HAP-1 (cell line): ENCODE measurements around the gene NR5A1.
A peak's percentile ranks its signal among the peaks of the same experiment; 100 is the strongest.

Source experiments
- DNase-seq, 2 experiments: peaks; one replicate each; pipeline ENCODE4 v3.0.0-alpha.2; 2016 to 2020; ENCODE audit warnings: low spot score in 2 of 2
- H3K27me3 ChIP-seq: fragments of 250-450 bp; sonication (Bioruptor Pico); 2 replicates; pipeline ENCODE4 v1.5.1; 2020; ENCODE audit warnings: low read depth, mild to moderate bottlenecking, moderate library complexity
- H3K36me3 ChIP-seq: fragments of 250-450 bp; sonication (Bioruptor Pico); replicated peaks from 2 replicates; pipeline ENCODE4 v1.5.1; 2020; ENCODE audit warnings: mild to moderate bottlenecking
- H3K4me1 ChIP-seq: fragments of 250-450 bp; sonication (Bioruptor Pico); 2 replicates; pipeline ENCODE4 v1.5.1; 2020; ENCODE audit warnings: mild to moderate bottlenecking
- H3K4me3 ChIP-seq: fragments of 250-450 bp; sonication (Bioruptor Pico); 2 replicates; pipeline ENCODE4 v1.5.1; 2020; ENCODE audit warnings: mild to moderate bottlenecking, moderate library complexity
- H3K9me3 ChIP-seq: fragments of 250-450 bp; sonication (Bioruptor Pico); 2 replicates; pipeline ENCODE4 v1.5.1; 2020; ENCODE audit warnings: mild to moderate bottlenecking, moderate library complexity
- in situ Hi-C: fragments of 300-500 bp; cut with MboI; formaldehyde crosslinking; loops from 3 replicates; pipeline ENCODE4 v1.14.3; 2020; ENCODE audit warnings: low sequenced_read_pairs, inconsistent platforms, mixed read lengths

NR5A1 gene

GRCh38 chr9:124530246-124530645, 23.0 kb upstream of the NR5A1 start:
- in situ Hi-C loops, result loop anchor here (5.0 kb wide), 1 partner anchor 113 kb away; the partner anchor contains the start of gene PSMB7
- DNase-seq, result no peak
- no peaks in the 10 kb centered on the region for H3K36me3 ChIP-seq
- H3K27me3 ChIP-seq, result no peaks in the 10 kb centered on the region
- H3K4me3 ChIP-seq, result no peak overlapping the region
- no peaks in the 10 kb centered on the region for H3K9me3 ChIP-seq
- H3K4me1 ChIP-seq, result no peaks in the 10 kb centered on the region

GRCh38 chr9:124527781-124528180, 20.6 kb upstream of the NR5A1 start:
- Histone ChIP-seq H3K4me3 (no peak overlapping the region), H3K27me3 (no peaks in the 10 kb centered on the region), H3K4me1 (no peaks in the 10 kb centered on the region), H3K36me3 (no peaks in the 10 kb centered on the region), H3K9me3 (no peaks in the 10 kb centered on the region)
- in situ Hi-C loops, result no loop called here
- no peak for DNase-seq

- no peaks in the 10 kb centered on the region for H3K36me3 ChIP-seq
Observed at GRCh38 chr9:124526174-124526573, 19.0 kb upstream of the NR5A1 start.

GRCh38 chr9:124522121-124523098, 15.2 kb upstream of the NR5A1 start:
- H3K36me3 ChIP-seq, result no peaks in the 10 kb centered on the region
- H3K9me3 ChIP-seq, result no peaks in the 10 kb centered on the region
- DNase-seq, result peak in 1 of 2 experiments; percentile 42
- no peak overlapping the region for H3K4me3 ChIP-seq
- in situ Hi-C loops, result no loop called here
- no peaks in the 10 kb centered on the region for H3K27me3 ChIP-seq
- H3K4me1 ChIP-seq, result peaks cover 8% of the 10 kb centered on the region

More at GRCh38 chr9:124526174-124526573, 19.0 kb upstream of the NR5A1 start:
- H3K27me3 ChIP-seq, result no peaks in the 10 kb centered on the region
- no peak overlapping the region for H3K4me3 ChIP-seq
- no peak for DNase-seq
- H3K9me3 ChIP-seq, result no peaks in the 10 kb centered on the region
- H3K4me1 ChIP-seq, result no peaks in the 10 kb centered on the region
- in situ Hi-C loops, result no loop called here

DNA sequence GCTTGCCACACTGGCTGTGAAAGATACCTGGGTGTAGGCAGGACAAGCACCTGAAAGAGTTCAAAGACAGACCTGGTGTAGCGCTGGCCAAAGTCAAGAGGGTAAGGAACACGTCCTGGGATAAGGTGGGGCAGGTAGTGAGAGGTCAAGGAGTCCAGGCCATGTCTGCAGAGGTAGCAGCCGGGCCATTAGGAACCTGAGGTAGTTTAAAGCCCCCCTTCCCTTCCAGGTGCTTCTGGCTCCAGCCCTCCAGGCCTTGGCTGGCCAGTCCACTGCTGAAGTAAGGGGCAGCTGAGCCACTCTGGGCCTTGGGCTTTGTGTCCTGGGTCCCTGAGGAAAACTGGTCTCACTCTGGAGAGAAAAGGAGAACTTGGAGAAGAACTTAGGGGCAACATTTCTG, 13.9 kb upstream of the NR5A1 start:
- no peak for DNase-seq
- in situ Hi-C loops, result no loop called here
- Histone ChIP-seq H3K4me1 (peaks cover 8% of the 10 kb centered on the region), H3K9me3 (no peaks in the 10 kb centered on the region), H3K4me3 (no peak overlapping the region), H3K27me3 (no peaks in the 10 kb centered on the region), H3K36me3 (no peaks in the 10 kb centered on the region)

- peaks cover 8% of the 10 kb centered on the region for H3K4me1 ChIP-seq
- in situ Hi-C loops, result no loop called here
- no peaks in the 10 kb centered on the region for H3K27me3 ChIP-seq
- no peak overlapping the region for H3K4me3 ChIP-seq
- H3K9me3 ChIP-seq, result no peaks in the 10 kb centered on the region
- H3K36me3 ChIP-seq, result no peaks in the 10 kb centered on the region
- peak; percentile 21 to 49 for DNase-seq
Observed at GRCh38 chr9:124520206-124520596, 13.0 kb upstream of the NR5A1 start.

DNA sequence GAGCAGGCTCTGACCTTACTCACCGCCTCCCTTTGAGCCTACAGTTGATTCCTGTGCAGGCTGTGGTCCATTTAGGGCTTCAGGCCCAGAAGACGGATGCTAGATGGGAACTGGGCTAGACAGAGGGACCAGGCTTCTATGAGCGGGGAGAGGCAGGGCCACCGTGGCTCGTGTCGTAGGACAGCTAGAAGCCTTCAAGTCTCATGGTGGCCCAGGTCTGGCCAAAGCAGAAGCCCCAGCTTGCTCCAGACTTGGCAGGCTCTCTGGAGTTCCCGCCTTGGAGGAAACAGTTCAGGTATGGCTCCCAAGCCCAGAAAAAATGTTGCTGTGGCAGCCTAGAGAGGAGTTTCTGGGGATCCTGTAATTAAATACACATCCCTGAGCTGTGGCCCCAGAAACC, 10.9 kb upstream of the NR5A1 start:
- Histone ChIP-seq H3K27me3 (no peaks in the 10 kb centered on the region), H3K4me3 (no peak overlapping the region), H3K36me3 (no peaks in the 10 kb centered on the region), H3K9me3 (no peaks in the 10 kb centered on the region), H3K4me1 (peaks cover 8% of the 10 kb centered on the region)
- in situ Hi-C loops, result no loop called here
- DNase-seq, result no peak

GRCh38 chr9:124517600-124517999, 10.4 kb upstream of the NR5A1 start:
- no peaks in the 10 kb centered on the region for H3K9me3 ChIP-seq
- no peaks in the 10 kb centered on the region for H3K36me3 ChIP-seq
- H3K4me1 ChIP-seq, result peaks cover 8% of the 10 kb centered on the region
- H3K4me3 ChIP-seq, result no peak overlapping the region
- in situ Hi-C loops, result no loop called here
- H3K27me3 ChIP-seq, result no peaks in the 10 kb centered on the region
- no peak for DNase-seq

GRCh38 chr9:124514874-124515273, 7.7 kb upstream of the NR5A1 start:
- no peak for DNase-seq
- H3K27me3 ChIP-seq, result no peaks in the 10 kb centered on the region
- no peak overlapping the region for H3K4me3 ChIP-seq
- in situ Hi-C loops, result no loop called here
- H3K9me3 ChIP-seq, result no peaks in the 10 kb centered on the region
- no peaks in the 10 kb centered on the region for H3K36me3 ChIP-seq
- H3K4me1 ChIP-seq, result peaks cover under 1% of the 10 kb centered on the region

- Histone ChIP-seq H3K9me3 (no peaks in the 10 kb centered on the region), H3K36me3 (no peaks in the 10 kb centered on the region), H3K4me1 (no peaks in the 10 kb centered on the region), H3K27me3 (no peaks in the 10 kb centered on the region), H3K4me3 (no peak overlapping the region)
- in situ Hi-C loops, result no loop called here
- no peak for DNase-seq
Observed at GRCh38 chr9:124514125-124514524, 6.9 kb upstream of the NR5A1 start.

DNA sequence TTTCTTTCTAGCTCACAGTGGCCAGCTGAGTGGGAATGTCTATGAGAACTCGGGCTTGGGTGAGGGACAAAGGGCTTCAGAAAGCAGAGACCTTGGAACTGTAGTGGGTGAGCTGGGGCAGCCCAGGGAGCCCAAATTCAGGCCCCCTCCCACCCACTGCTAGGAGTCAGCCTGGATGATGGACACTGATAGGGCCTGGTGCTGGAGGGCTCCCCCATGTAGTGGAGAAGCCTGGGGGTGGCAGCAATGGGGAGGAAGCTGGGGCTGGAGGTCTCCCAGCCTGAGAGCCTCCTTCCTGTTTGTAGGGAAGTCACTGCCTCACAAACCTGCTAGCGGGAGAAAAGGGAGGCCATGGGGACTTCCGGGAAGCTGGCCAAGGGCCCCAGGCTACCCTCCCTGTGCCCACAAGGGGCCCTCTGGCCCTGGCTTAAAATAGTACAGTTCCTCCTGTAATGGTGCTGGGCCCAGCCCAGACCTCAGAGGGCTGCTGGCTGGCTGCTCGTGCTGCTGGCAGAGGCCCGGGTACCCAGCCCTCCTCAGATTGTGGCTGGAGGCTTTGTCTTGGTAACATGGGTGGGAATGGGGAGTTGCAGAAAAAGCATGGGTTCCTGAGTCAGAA, 6.3 kb upstream of the NR5A1 start:
- Histone ChIP-seq H3K4me3 (no peak overlapping the region), H3K36me3 (no peaks in the 10 kb centered on the region), H3K4me1 (no peaks in the 10 kb centered on the region), H3K9me3 (no peaks in the 10 kb centered on the region), H3K27me3 (no peaks in the 10 kb centered on the region)
- in situ Hi-C loops, result no loop called here
- no peak for DNase-seq

GRCh38 chr9:124512806-124513204, 5.6 kb upstream of the NR5A1 start:
- no peaks in the 10 kb centered on the region for H3K27me3 ChIP-seq
- H3K4me3 ChIP-seq, result no peak overlapping the region
- no peak for DNase-seq
- no peaks in the 10 kb centered on the region for H3K36me3 ChIP-seq
- no peaks in the 10 kb centered on the region for H3K9me3 ChIP-seq
- H3K4me1 ChIP-seq, result no peaks in the 10 kb centered on the region
- in situ Hi-C loops, result no loop called here

DNA sequence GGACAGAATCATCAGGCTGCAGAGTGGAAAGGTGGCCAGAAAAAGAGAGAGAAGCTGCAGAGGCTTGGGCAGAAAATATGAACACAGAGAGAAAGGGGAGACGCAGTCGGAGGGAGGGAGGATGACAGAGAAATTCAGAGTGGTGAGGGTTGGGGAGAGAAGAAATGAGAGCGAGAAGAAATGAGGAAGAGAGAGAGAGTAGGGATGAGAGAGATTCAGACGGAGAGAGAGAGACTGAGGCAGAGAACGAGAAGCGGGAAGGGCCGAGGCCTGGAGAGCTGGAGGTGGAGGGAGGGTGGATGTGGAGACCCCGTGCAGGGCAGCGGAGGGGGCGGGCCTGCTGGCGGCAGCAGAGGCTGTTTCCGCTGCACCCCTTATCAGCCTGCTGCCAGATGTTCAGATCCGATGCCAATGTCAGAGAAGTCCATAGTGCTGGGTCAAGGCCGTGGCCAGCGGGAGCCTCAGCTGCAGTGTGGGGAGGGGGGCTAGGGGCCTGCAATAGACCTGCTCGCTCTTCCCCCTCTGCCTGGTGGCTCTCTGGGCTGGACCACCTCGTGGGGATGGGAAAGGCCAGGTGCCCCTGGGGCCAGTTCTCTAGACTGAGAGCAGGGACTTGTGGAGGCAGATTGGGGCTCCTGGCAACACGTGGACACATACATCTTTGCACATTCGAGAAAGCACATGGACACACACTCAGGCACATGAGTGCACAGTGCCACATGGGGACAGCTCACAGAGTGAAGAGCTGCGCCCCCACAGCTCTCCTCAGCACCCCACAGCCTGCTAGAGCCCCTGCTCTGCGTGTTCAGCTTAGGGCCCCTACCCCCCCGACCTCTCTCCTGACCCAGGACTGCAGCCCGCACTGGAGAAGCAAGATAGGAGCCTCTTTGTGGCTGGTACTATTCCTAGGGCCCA, 4.9 kb upstream of the NR5A1 start:
- H3K4me3 ChIP-seq, result no peak overlapping the region
- H3K36me3 ChIP-seq, result no peaks in the 10 kb centered on the region
- no peaks in the 10 kb centered on the region for H3K27me3 ChIP-seq
- in situ Hi-C loops, result no loop called here
- H3K9me3 ChIP-seq, result no peaks in the 10 kb centered on the region
- no peak for DNase-seq
- H3K4me1 ChIP-seq, result no peaks in the 10 kb centered on the region
